Inflammatory macrophage treated with lipopolysaccharide for 1 hour (primary cell): ENCODE data around the gene SLC6A1.

Experiments
- DNase-seq, 2 donors: peaks; one replicate each; pipeline ENCODE4 v3.0.0-alpha.2; 2020 to 2022

Gene SLC6A1

DNA sequence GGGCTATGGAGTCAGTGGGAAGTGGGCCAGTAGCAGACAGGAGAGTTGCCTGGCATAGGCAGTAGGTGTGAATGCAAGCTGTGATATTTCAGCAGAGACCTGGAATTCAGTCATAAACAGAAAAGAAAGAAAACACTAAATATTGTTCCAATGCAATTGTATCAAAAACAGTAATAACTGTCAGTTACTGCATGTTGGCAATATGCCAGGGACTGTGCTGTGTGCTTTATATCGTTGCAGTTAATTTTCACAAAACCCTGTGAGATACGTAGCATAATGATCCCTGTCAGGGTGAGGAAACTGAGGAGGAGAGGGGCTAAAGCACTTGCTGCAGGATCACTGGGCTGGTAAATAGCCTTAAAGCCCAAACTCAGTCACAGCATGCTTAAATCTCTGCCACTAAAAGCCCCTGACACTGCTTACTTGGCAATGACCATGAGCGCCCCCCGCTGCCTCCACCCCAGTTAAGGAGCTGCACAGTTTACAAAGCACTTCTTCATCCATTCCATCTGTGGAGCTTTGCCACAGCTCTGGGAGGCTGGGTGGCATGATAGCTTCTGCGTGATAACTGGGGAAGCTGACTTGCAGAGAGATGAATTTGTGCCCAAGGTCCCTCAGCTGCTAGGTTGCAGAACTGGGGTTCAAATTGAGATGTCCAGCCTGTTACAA is 3.9 kb downstream of the SLC6A1 start:
- DNase-seq = no peak

DNA sequence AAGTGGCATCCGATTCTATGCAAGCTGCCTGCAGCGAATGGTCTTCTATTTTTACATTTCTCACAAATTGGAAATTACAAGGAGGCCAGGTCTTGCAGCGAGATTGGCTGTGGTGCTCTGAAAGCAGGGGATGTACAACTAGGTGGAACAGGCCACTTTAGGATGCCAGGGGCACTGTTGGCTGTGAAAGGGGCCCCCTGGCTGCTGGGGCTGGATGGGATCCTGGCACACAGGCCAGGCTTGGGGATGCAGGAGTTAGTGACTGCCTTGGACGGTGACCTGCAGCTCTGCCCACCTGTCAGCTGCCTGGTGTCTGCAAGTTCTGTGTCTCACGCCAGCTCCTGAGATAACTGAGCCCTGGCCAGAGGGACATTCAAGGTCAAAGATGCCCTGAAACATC is 4.6 kb downstream of the SLC6A1 start:
- no peak for DNase-seq

DNA sequence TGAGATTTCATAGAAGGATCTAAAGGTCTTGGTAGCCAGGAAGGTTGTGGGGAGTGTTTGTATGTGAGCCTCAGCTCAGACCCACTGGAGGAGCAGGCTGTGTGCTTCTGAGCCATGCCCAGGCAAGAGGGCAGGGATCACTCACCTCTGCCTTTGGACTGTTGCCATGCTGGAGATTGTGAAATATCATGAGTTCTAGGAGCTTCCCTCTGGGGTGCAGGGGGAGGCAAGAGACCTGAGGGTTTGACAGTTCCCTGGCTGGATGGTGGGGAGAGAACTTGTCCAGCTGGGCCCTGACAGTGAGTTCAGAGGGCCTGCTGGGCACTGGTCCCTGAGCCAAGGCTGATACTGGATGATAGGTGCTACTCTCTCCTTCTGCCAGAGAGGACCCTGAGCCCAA is 6.0 kb downstream of the SLC6A1 start:
- no peak for DNase-seq

DNA sequence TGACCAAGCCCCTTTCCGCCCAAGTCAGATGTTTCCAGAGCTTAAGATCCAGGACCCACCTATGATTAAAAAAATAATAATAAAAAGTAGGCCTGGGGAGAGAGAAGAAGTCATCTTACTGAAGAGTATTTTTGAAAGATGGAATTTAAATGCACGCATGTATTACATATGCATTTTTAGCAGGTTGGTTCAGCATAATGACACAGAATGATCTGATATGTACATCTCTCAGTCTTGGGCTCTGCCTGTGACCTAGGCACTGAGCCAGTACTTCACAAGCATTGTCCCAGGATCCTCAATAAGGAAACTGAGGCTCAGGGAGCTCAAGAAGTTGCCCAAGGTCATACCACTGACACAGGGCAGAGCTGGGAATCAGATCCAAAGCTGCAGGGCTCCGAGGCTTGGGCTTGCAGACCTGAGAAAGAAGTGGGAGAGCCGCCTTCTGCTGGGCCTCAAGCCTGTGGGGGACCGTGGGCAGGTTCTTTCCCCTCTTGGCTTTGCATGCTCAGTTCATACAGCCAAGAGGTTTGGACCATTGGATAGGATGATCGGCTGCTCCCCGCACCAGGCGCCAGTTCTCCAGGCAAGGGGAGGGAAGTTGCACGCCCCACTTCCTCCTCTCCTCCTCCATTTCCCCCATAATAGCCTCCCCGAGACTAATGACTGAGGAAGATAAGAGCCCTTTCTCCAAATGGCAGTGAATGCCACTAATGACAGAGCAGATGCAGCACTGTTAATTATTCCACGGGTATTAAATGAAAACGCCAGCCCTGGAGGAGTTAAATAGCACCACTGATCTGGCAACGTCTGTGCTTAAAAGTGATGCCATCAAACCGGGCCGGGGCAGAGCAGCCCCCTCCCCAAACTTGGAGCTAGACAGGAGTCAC is 6.9 kb downstream of the SLC6A1 start:
- DNase-seq = no peak

DNA sequence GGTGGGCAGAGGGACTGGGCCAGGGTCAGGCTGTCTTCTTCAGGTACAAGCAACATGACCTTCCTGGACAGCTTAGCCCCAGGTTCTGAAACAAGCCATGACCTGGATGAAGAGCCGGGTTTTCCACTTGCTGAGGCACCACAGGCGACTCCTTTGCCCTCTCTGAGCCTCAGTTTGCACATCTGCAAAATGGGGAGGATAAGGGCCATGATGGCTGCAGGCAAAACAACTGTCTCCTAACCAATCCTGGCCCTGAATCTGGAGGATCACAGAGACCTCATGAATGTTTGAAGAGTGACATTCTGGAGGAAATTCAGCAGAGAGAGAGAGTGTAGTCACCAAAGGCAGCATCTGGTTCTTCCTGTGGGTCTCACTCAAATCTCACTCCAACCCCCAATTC is 8.0 kb downstream of the SLC6A1 start:
- DNase-seq = no peak

DNA sequence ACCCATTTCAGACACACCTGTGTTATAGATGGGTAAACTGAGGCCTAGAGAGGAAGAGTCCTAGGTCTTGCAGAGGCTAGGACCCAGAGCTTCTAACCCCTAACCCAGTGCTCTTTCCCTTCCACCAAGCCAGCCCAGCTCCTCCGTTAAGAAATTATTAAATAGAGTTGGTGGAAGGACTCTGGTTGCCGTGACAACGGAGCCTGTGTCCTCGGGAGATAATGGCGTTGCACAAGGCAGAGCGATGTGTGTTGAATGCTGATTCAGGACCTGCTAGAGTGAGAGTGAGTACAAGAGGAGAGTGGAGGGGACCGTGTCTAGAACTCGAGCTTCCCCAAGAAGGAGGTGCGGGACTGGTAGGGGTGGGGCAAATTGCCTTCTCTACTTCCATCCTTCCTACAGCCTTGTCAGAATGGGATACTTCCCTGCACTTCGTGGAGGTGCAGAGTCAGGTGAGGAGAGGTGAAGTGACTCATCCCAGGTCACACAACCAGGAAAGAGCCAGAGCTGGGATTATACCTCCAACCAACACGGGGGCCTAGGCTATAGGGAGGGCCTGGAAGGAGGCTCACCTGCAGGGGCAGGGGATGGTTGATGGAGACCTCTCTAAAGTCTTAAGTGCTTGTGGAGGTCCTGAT is 8.6 kb downstream of the SLC6A1 start:
- no peak for DNase-seq

DNA sequence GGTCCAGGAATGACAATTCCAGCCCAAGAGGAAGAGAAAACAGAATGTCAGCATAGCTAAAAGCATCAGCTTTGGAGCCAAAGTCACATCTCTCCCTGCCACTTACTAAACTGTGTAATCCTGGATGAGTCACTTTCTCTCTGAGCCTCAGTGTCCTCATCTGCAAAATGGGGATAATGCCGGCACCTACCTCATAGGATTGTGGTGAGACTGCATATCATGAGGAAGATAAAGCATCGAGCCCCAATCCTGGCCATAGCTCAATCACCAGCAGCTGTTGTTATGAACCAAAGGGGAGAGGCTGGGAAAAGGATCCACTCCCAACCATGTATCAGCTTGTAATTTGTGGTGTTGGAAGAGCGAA is 9.1 kb downstream of the SLC6A1 start:
- no peak for DNase-seq

DNA sequence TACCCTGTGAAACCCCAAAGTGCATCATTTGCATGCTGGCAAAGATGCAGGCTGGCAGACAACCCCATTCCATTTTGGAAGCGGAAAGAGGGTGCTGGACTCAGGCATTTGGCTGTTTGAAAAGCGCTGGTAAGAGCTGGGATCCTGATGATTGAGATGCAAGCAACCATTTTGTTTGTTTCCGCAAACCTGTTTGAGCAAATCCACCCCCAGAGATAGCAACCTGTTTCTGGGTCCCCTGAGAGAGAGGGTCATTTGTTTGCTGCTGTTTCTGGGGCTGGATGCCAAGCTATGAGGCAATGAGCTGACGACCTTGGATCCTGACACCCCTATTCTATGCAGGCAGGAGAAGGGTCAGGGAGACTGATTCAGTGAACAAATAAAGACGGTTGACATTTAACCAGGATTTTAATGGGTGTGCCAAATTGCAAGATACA is 9.8 kb downstream of the SLC6A1 start:
- no peak for DNase-seq

DNA sequence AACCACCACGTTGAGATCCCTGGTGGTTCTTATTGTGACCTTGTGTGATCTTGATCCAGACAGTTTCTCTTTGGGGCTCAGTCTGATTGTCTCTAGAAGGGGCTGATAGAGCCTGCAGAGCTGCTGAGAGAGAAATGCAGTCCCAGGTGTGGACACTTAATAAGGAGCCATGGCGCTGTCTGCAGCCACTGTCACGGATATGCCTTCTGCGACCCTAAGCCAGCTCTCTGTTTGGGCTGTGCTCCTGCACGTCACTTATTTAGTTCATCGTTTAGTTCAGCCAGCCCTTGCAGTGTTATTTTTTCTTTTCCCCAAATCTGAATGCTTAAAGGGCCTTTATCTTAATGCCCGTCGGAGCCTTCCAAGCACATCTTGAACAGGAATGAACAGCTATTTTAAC is 12.0 kb downstream of the SLC6A1 start:
- no peak for DNase-seq

DNA sequence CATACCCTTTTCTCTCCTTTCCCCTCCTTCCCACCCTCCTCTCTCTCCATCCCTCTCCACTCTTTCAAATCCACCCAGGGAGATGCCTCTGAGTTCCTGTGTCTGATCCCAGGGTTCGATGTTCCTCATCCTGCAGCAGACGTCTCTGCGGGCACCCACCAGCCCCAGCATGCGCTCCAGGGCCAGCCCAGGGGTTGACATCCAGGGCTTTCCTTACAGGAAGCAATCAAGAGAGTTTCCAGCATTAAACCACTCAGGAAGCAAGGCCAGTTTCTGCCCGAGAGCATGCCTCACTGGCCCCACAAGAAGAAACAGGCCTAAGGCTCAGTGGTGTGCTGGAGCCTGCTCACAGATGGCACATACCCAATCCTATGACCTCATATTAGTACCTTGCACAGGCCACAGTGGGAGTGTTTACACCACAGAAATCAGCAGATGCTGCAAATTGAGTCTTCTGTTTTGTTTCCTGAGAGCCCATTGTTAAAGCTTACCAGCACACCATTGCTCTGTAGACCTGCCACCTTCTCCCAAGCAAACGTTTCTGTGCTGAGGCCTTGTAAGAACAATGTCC is 13.2 kb downstream of the SLC6A1 start:
- no peak for DNase-seq

DNA sequence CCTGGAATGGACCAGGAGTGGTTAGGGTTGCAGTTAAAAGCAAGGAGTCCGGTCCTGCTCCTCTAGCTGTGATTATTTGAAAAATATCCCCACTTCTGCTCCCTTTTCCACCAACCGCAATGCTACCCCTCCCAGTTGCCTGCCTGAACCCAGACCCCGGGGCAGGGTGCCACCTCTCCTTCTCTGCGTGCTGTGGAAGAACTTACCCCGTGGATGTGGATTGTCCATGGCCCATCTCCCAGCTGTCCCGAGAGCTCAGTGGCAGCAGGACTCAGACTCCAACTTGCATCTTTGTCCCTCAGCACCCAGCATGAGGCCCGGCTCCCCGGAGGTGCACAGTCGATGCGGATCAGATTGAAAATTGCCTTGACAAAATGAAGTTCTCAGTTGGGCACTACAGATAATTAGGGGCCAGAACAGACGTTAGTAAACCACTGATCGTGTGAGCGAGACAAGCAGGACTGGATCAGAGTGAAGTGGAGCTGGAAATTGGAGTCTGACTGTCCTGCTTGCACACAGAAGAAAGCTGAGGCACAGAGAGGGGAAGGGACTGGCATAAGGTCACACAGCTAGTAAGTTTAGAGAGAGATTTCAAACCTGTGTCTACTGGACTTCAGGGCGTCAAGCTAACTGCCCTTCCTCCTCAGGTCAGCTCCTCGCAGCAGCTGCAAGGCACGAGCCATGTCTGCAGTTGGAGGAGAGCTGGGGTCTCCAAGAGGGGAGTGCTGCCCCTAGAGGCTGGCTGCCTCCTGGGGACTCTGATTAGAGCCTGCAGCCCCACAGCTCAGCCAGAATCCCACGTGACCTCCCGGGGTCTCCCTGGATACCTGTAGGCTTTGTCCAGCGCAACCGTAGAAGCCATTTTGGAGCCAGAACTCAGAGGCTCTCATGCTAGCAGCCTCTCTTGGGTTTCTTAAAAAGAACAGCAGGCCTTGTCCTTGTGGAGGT is 14.7 kb downstream of the SLC6A1 start:
- no peak for DNase-seq

DNA sequence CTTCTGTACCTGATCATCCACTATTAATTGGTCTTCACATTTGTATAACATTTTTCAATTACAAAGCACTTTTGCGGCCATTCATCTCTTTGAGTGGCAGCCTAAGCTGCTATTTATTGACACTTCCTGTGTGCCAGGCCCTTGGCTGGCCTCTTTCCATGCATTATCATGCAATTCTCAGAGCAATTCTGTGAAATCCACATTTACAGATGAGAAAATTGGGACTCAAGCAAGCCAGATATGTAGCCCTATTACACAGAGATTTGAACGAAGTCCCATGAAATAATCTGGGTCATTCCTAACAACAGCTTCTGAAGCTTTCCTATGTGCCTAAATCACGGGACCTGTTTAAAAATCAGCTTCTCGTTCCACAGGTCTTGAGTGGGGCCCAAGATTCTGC is 17.4 kb downstream of the SLC6A1 start:
- no peak for DNase-seq

DNA sequence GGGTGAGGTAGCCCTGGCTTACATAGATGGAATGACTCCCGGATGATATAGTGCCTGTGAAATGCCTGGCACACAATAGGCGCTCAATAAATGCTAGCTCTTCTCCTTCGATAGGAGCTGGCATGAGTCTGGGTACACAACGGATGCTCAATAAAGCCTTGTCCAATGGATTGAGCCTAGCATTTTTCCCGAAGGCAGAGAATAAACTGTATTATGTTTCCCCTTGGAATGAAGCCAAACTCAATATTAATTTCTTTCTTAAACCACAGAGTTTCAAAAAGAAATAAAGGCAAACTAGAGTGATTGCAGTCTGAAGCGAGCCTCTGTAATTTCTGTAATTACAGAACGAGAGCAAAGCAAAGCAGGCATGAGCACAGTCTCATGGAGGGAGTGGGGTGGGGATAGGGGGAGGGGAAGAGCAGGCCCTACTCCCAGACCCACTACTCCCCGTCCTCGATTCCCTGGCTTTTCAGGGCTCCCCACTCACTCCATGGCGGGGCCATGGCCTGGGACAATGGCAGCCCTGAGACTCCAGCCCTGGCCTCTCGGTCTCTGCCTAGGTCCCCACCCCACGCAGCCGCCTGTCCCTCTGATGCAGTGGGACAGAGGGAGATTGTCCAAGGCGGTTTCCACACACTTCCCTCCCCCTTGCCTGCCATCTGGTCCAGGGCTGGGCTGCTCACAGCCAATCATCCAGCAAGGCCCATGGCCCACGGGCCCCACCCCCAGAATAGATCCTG is 18.0 kb downstream of the SLC6A1 start:
- DNase-seq = no peak

DNA sequence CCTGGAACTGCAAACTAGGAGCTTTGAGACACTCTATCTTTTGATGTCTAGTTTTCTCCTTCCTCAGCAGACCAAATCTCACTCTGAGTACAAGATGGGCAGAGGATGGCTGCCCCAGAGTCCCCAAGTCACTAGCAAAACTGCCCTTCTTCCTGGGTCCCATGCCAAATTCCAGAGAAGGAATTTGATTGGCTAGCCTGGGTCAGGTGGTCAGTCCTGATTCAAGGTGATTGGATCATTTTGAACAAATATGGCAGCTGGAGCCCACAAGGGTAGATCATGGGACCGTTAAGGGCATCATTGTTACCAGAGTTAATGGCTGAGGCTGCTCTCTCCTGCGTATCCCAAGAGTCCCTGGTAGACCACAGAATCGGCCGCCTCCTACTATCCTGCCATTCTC is 21.7 kb downstream of the SLC6A1 start:
- DNase-seq = no peak

DNA sequence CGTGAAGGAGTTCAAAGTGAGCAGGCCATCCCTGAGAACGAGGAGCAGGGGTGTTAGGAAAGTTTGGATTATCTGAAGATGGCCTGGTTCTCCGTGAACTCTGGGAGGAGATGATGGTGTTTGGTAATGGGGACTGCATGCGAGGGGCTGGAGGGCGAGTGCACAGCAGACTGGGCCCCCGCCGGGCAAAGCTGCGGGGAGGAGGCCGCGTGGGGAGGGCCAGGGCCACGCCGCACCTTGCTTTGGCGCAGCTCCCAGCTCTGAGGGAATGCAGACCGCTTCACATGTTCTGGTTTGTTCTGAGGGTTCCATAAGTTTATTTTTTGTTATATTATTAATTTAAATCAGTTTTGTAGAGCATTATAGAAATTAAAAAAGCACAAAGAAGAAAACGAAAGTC is 22.2 kb downstream of the SLC6A1 start:
- no peak for DNase-seq

DNA sequence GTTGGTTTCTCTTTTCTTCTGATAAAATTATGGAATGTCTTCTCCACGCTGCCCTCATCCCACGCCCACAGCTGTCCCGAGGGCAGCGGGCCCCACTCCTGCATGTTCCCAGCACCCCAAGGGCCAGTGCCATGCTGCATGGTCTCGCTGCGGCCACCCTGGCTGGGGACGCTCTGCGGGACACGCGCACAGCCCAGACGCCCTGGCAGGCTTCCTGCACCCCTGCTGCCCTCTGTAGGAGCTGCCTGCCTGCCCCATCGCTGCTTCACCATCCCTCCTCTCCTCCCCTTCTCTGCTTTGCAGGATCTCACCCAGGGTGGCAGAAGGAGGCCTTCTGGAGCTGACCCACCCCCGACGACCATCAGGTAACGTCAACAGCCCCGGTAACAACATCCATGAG is 22.8 kb downstream of the SLC6A1 start:
- DNase-seq = no peak

DNA sequence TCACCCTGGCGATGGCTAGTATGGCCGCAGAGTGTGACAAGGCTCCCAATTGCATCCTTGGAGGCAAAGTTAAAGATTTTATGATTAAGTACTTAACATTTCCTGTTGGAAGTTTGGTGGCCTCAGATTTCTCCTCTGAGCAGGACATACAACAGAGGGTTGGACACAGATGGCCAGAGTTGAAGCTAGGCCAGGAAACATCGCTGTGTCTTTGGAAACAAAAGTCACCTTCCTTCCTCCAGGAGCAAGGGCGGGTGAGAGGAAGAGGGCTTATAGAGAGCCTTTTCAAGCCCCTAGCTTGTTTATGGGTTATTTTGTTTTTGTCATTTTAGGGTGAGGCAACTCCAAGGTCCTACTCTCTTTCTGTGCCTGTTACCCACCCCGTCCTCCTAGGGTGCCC is 24.2 kb downstream of the SLC6A1 start:
- DNase-seq = no peak

DNA sequence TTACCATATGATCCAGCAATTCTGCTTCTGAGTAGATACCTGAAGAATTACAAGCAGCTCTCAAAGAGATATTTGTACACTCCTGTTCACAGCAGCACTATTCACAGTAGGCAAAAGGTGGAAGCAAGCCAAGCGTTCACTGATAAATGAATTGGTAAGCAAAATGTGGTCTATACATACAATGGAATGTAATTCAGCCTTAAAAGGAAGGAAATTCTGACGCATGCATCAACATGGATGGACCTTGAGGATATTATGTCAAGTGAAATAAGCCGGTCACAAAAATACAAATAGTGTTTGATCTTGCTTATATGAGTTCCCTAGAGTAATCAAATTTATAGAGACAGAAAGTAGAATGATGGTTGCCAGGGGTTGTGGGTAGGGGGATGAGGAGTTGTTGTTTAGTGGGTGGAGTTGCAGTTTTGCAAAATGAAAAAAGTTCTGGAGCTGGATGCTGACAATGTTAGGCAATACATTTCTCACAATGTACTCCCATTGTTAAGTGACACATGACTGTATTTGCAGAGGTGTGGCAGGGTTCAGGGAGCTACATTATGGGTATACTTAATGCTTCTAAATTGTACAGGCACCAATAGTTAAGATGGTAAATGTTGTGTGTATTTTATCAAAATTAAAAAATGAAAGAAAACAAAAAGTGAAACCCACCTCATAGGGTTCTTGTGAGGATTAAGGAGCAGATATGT is 26.7 kb downstream of the SLC6A1 start:
- DNase-seq = no peak

DNA sequence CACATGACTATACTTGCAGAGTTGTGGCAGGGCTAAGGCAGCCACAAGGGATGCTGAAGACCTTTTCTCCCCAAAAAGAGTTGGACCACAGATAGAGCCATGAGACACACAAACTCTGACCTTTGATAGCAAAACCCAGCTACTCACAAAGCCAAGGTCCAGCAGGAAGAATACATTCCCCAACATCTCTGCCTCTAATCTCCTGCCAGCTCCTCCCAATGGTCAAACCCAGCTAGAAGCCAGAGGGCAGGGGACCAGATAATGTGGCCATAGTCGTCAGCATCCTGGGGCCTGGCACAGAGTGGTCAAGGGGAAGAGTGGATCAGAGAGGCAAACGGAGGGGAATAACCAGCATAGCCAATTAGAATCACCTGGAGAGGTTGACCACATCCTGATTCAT is 28.2 kb downstream of the SLC6A1 start:
- DNase-seq = no peak

DNA sequence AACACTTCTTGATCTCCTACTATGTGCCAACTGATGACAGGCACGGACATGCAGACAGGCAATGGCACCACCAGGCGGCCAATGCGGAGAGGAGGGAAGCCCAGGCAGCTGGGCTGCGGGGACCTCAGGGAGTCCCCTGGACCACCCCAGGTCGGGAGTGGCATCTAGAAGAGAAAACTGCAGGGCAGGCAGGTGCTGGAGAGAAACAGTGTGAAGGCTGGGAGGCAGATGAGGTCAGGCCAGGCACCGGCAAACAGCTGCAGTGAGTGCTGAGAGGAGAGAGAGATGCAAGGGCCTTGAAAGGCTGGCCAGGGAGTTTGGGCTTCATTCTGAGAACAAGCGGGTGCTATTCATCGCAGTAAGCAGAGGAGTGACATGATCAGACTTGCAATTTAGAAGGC is 29.1 kb downstream of the SLC6A1 start:
- DNase-seq = no peak

DNA sequence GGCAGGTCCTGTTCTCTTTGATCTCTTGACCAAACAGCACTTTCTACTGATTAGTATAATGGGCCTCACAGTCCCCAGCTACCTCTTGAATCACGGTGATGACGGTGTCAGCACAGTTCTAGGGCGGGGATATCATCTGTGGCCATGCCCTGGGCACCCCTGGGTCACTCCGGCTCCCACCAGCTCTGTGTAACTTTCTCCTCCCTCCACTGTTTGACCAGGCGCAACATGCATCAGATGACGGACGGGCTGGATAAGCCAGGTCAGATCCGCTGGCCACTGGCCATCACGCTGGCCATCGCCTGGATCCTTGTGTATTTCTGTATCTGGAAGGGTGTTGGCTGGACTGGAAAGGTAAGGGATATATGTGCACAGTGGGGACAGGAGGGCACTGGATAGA is 29.6 kb downstream of the SLC6A1 start:
- DNase-seq = no peak
